Stimulated activated CD4-positive, alpha-beta T cell treated with anti-CD3 and anti-CD28 coated beads, Interleukin-12 subunit alpha, Interleukin-12 subunit beta, amount 100 ng/mL, for 4 hours (primary cell): ENCODE measurements around the gene EGFL7.
"Not testable (repeated sequence)": the region's sequence is repeated elsewhere in the genome, so short reads cannot be mapped to it uniquely, and the experiment has no call there.

Experiments used
- DNase-seq: peaks from one replicate; pipeline ENCODE4 v3.0.0-alpha.2; 2020

EGFL7 gene

GRCh38 chr9:136690104-136690805 is 27.5 kb downstream of the EGFL7 start:
- DNase-seq = no peak

GRCh38 chr9:136690806-136691261 is 28.1 kb downstream of the EGFL7 start:
- no peak for DNase-seq

- DNase-seq = no peak
These were observed 28.8 kb downstream of the EGFL7 start for GRCh38 chr9:136691316-136692184.

- no peak for DNase-seq
These were observed 29.7 kb downstream of the EGFL7 start for GRCh38 chr9:136692185-136693134.

- no peak for DNase-seq
These were observed 30.4 kb downstream of the EGFL7 start for GRCh38 chr9:136693135-136693489.

- DNase-seq = no peak
These were observed 30.9 kb downstream of the EGFL7 start for GRCh38 chr9:136693490-136694162.

GRCh38 chr9:136694163-136694871 is 31.6 kb downstream of the EGFL7 start:
- no peak for DNase-seq

- DNase-seq = no peak
These were observed 32.1 kb downstream of the EGFL7 start for GRCh38 chr9:136694872-136695247.

GRCh38 chr9:136695435-136695895 is 32.7 kb downstream of the EGFL7 start:
- DNase-seq = no peak

GRCh38 chr9:136695955-136696354 is 33.2 kb downstream of the EGFL7 start:
- no peak for DNase-seq

GRCh38 chr9:136696502-136696901 is 33.8 kb downstream of the EGFL7 start:
- DNase-seq = no peak

GRCh38 chr9:136697146-136697820 is 34.6 kb downstream of the EGFL7 start:
- DNase-seq = no peak

- DNase-seq = no peak
These were observed 35.3 kb downstream of the EGFL7 start for GRCh38 chr9:136697821-136698526.

- no peak for DNase-seq
These were observed 36.0 kb downstream of the EGFL7 start for GRCh38 chr9:136698635-136699246.

GRCh38 chr9:136700304-136700703 is 37.6 kb downstream of the EGFL7 start:
- DNase-seq = no peak

GRCh38 chr9:136700959-136701667 is 38.4 kb downstream of the EGFL7 start:
- peak; percentile 55 for DNase-seq

- DNase-seq = no peak
These were observed 38.9 kb downstream of the EGFL7 start for GRCh38 chr9:136701668-136702053.

- DNase-seq = no peak
These were observed 40.7 kb downstream of the EGFL7 start for GRCh38 chr9:136703276-136703860.

GRCh38 chr9:136704741-136705140 is 42.0 kb downstream of the EGFL7 start:
- not testable (repeated sequence) for DNase-seq
